Endothelial cell of umbilical vein (primary cell): Measurements from ENCODE around the gene RNF222. TPM values are rescaled to one million over a fixed set of nuclear protein-coding genes. Genes with fewer than 3 reads are reported as not detected.

Experiments used
- BruUV-seq: library from RNA; stranded (reverse); fragments of 400-500 nt; replicated peaks from 2 replicates; lab custom pipeline; 2021; lab: Mats Ljungman, UMichigan
- CTCF ChIA-PET: fragments of 300-600, 350-600 bp; sonication (Branson Sonifier 250); formaldehyde crosslinking; loops from one replicate; lab custom pipeline; 2021; ENCODE audit warnings: antibody characterized with exemption, inconsistent platforms; lab: Charles Lee
- POLR2A ChIA-PET: fragments of 300-600, 350-600 bp; sonication (Branson Sonifier 250); formaldehyde crosslinking; loops from one replicate; lab custom pipeline; 2021; ENCODE audit warnings: antibody characterized with exemption, inconsistent platforms; lab: Charles Lee
- DNase-seq: peaks from one replicate; pipeline ENCODE4 v3.0.0-alpha.2; 2011; ENCODE audit warnings: low read depth, low spot score
- FAIRE-seq: peaks from 2 replicates; lab custom pipeline; 2011; peaks lifted over from hg19 to GRCh38; lab: Jason Lieb, UNC
- H2AFZ ChIP-seq: 2 replicates; pipeline ENCODE4 v1.6.0; 2012; ENCODE audit warnings: low read depth, low read length, control low read depth, inconsistent platforms
- H3K27ac ChIP-seq: 2 replicates; pipeline ENCODE4 v1.5.1; 2011; ENCODE audit warnings: low read depth, mild to moderate bottlenecking, control low read depth, low read length, moderate library complexity; ENCODE audit not compliant: insufficient read depth
- H3K27me3 ChIP-seq, 2 experiments: 2 replicates each; pipeline versions ENCODE4 v1.6.0 to v1.6.1; 2011; ENCODE audit warnings: low read length in 2 of 2, mixed read lengths in 1 of 2; ENCODE audit not compliant: control insufficient read depth in 2 of 2, insufficient read depth in 2 of 2
- H3K36me3 ChIP-seq, 2 experiments: 2 replicates in 1 of 2; 3 replicates in 1 of 2; pipeline ENCODE4 v1.5.1; 2011; ENCODE audit warnings: low read length in 2 of 2, mild to moderate bottlenecking in 1 of 2, moderate library complexity in 1 of 2; ENCODE audit not compliant: control insufficient read depth in 2 of 2, insufficient read depth in 2 of 2; ENCODE audit errors: extremely low read depth in 1 of 2
- H3K4me1 ChIP-seq: 3 replicates; pipeline ENCODE4 v1.5.1; 2011; ENCODE audit warnings: mild to moderate bottlenecking, low read length; ENCODE audit not compliant: control insufficient read depth, insufficient read depth; ENCODE audit errors: extremely low read depth
- H3K4me2 ChIP-seq: 2 replicates; pipeline ENCODE4 v1.6.1; 2011; ENCODE audit warnings: low read length, control low read depth, mixed read lengths; ENCODE audit not compliant: insufficient read depth
- H3K4me3 ChIP-seq, 3 experiments: fragments of 200-600 bp in 1 of 3; sonication (generic), shearing (Covaris generic) in 1 of 3; replicated peaks in 1 of 3; 2 replicates each; pipeline ENCODE4 v1.5.1; 2011 to 2016; ENCODE audit warnings: control low read depth in 3 of 3, low read length in 3 of 3, mild to moderate bottlenecking in 2 of 3, inconsistent platforms in 1 of 3, low read depth in 1 of 3, moderate library complexity in 1 of 3; ENCODE audit not compliant: insufficient read depth in 1 of 3
- H3K79me2 ChIP-seq: 2 replicates; pipeline ENCODE4 v1.6.0; 2012; ENCODE audit warnings: low read length, inconsistent platforms; ENCODE audit not compliant: control insufficient read depth, insufficient read depth
- H3K9ac ChIP-seq: replicated peaks from 2 replicates; pipeline ENCODE3; 2011; ENCODE audit warnings: low read length, control low read depth; ENCODE audit not compliant: insufficient read depth; ENCODE audit errors: extremely low read depth
- H3K9me1 ChIP-seq: replicated peaks from 3 replicates; pipeline ENCODE4 v1.6.0; 2011; ENCODE audit warnings: mild to moderate bottlenecking, low read length; ENCODE audit not compliant: control insufficient read depth, insufficient read depth; ENCODE audit errors: extremely low read depth
- H3K9me3 ChIP-seq: replicated peaks from 2 replicates; pipeline ENCODE4 v1.5.1; 2012; ENCODE audit warnings: low read length, inconsistent platforms; ENCODE audit not compliant: control insufficient read depth, insufficient read depth
- H4K20me1 ChIP-seq: replicated peaks from 2 replicates; pipeline ENCODE3; 2011; ENCODE audit warnings: mild to moderate bottlenecking, low read length; ENCODE audit not compliant: control insufficient read depth, insufficient read depth; ENCODE audit errors: extremely low read depth
- EZH2 ChIP-seq: IDR thresholded peaks from 2 replicates; pipeline ENCODE4 v1.6.1; 2012; ENCODE audit warnings: borderline replicate concordance, low read depth, mild to moderate bottlenecking, moderate library complexity, low read length, inconsistent platforms; ENCODE audit not compliant: severe bottlenecking
- FOS ChIP-seq: IDR thresholded peaks from 2 replicates; pipeline ENCODE4 v1.6.1; 2011; ENCODE audit warnings: mild to moderate bottlenecking, low read length, moderate library complexity, borderline replicate concordance; ENCODE audit not compliant: insufficient read depth
- GATA2 ChIP-seq: IDR thresholded peaks from 2 replicates; pipeline ENCODE4 v1.7.0; 2011; ENCODE audit warnings: low read depth, mild to moderate bottlenecking, moderate library complexity, mixed read lengths, low read length; ENCODE audit not compliant: insufficient read length, insufficient read depth
- JUN ChIP-seq: IDR thresholded peaks from 2 replicates; pipeline ENCODE4 v1.6.1; 2011; ENCODE audit warnings: borderline replicate concordance, low read depth; ENCODE audit not compliant: insufficient read length, insufficient read depth
- MYC ChIP-seq: IDR thresholded peaks from one replicate; pipeline ENCODE4 v1.6.1; 2011; ENCODE audit warnings: mild to moderate bottlenecking, low read depth, low read length
- POLR2A ChIP-seq: IDR thresholded peaks from 2 replicates; pipeline ENCODE4 v1.6.1; 2012; ENCODE audit warnings: low read depth, mild to moderate bottlenecking, control low read depth, low read length
- POLR2AphosphoS5 ChIP-seq: IDR thresholded peaks from 2 replicates; pipeline ENCODE4 v1.6.1; 2012; ENCODE audit warnings: low read depth, mild to moderate bottlenecking, control low read depth, low read length, moderate library complexity; ENCODE audit not compliant: insufficient read depth
- dilution Hi-C: fragments of 300-500 bp; cut with MboI; formaldehyde crosslinking; loops from one replicate; pipeline ENCODE4 v1.15.0; 2019; ENCODE audit warnings: low sequenced_read_pairs; ENCODE audit not compliant: extremely low pct_ligation_motif_present
- intact Hi-C: fragments of 100-400 bp; cut with micrococcal nuclease; formaldehyde crosslinking; loops from one replicate; pipeline ENCODE4 v1.10.0; 2022
- polyA plus RNA-seq, 4 experiments: library from polyadenylated mRNA; depleted of rRNA in 3 of 4; stranded (reverse) in 3 of 4; unstranded in 1 of 4; fragments of >200 nt; gene quantifications; 2 replicates each; pipeline versions ENCODE4 v1.2.1 to v1.2.3, GENCODE V29; 2011 to 2012; ENCODE audit warnings: missing spikeins in 1 of 4
- total RNA-seq: library from RNA; stranded (reverse); gene quantifications from 2 replicates; pipeline ENCODE4 v1.2.3, GENCODE V29; 2021
- TF ChIP-seq, protein P1 (sequence below): IDR thresholded peaks from 2 replicates; pipeline ENCODE4 v1.6.1; 2011; ENCODE audit not compliant: insufficient read depth, insufficient read length
- TF ChIP-seq, protein P2 (sequence below), 2 donors: IDR thresholded peaks; 1 replicate in 1 of 2; 2 replicates in 1 of 2; pipeline ENCODE4 v1.5.1; 2011; ENCODE audit warnings: low read length in 2 of 2, mild to moderate bottlenecking in 2 of 2, moderate library complexity in 2 of 2, control low read depth in 1 of 2, inconsistent platforms in 1 of 2, low read depth in 1 of 2; ENCODE audit not compliant: insufficient read depth in 1 of 2; ENCODE audit errors: extremely low read depth in 1 of 2

The RNF222 gene
- total and polyA plus RNA-seq, 2 donors (not counting 3 experiments of a cell fraction or from before 2014, with no cell fraction given) = not detected

DNA sequence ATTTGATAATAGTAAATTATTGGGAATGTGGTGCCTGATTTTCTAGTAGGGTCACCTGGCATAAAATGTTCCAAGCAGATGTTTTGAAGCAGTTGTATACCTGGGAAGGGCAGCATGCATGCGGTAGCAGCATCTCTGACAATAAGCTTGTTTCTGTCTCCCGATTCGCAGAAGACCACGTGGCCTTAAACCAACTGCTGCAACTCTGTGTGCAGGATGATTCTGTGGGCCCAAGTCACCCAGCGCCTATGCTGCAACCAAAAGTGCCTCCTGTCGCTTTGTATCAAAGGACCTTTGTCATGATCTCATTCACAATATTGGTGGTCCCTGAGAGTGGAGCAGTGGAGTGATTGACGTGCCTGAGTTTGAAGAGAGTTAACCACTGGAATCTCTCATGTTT lies 46.1 kb upstream of the RNF222 start:
- Histone ChIP-seq H3K27me3 (no peaks in the 10 kb centered on the region), H3K9me1 (no peaks in the 10 kb centered on the region), H3K4me1 (peaks cover 50% of the 10 kb centered on the region), H2AFZ (no peak overlapping the region), H3K4me2 (no peak overlapping the region), H3K9me3 (no peaks in the 10 kb centered on the region), H4K20me1 (peaks cover 5% of the 10 kb centered on the region), H3K79me2 (peaks cover 64% of the 10 kb centered on the region), H3K9ac (no peak overlapping the region), H3K27ac (no peak overlapping the region), H3K4me3 (no peak overlapping the region), H3K36me3 (peaks cover under 1 to 22% of the 10 kb centered on the region in 2 experiments)
- dilution Hi-C loops (no loop called here), intact Hi-C loops (no loop called here)
- CTCF ChIA-PET = interaction anchor here (1.0 kb wide), 1 partner anchor 34 kb away, joined by 4 read pairs; no protein-coding TSS in a partner anchor
- DNase-seq (no peak), FAIRE-seq (no peak)
- POLR2A ChIA-PET = no interaction called here
- no TSS peak for BruUV-seq
- TF ChIP-seq, protein P1, sequence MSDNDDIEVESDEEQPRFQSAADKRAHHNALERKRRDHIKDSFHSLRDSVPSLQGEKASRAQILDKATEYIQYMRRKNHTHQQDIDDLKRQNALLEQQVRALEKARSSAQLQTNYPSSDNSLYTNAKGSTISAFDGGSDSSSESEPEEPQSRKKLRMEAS = no peak
- no peak for TF ChIP-seq GATA2
- no peak for TF ChIP-seq POLR2A
- no peak for TF ChIP-seq EZH2
- no peak for TF ChIP-seq MYC
- no peak for TF ChIP-seq POLR2AphosphoS5
- no peak for TF ChIP-seq JUN
- no peak for TF ChIP-seq FOS
- TF ChIP-seq, protein P2, sequence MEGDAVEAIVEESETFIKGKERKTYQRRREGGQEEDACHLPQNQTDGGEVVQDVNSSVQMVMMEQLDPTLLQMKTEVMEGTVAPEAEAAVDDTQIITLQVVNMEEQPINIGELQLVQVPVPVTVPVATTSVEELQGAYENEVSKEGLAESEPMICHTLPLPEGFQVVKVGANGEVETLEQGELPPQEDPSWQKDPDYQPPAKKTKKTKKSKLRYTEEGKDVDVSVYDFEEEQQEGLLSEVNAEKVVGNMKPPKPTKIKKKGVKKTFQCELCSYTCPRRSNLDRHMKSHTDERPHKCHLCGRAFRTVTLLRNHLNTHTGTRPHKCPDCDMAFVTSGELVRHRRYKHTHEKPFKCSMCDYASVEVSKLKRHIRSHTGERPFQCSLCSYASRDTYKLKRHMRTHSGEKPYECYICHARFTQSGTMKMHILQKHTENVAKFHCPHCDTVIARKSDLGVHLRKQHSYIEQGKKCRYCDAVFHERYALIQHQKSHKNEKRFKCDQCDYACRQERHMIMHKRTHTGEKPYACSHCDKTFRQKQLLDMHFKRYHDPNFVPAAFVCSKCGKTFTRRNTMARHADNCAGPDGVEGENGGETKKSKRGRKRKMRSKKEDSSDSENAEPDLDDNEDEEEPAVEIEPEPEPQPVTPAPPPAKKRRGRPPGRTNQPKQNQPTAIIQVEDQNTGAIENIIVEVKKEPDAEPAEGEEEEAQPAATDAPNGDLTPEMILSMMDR (IDR thresholded peaks at IDR 0.05; ENCODE audit: extremely low read depth in 1 of 2, insufficient read depth in 1 of 2, low read depth in 1 of 2, low read length in 2 of 2) = no peak
